NT2/D1 (cell line): Measurements from ENCODE around the gene PAN3.

Experiments used
- DNase-seq: peaks from one replicate; pipeline ENCODE4 v3.0.0-alpha.2; 2011; ENCODE audit warnings: low read depth, low spot score
- H3K27me3 ChIP-seq: 2 replicates; pipeline ENCODE4 v1.6.0; 2011; ENCODE audit warnings: mild to moderate bottlenecking; ENCODE audit not compliant: insufficient read length, insufficient read depth
- H3K36me3 ChIP-seq: 2 replicates; pipeline ENCODE4 v1.6.1; 2011; ENCODE audit warnings: mild to moderate bottlenecking, low read length, mixed read lengths; ENCODE audit not compliant: insufficient read depth, insufficient read length
- H3K4me1 ChIP-seq: 2 replicates; pipeline ENCODE4 v1.5.1; 2011; ENCODE audit not compliant: insufficient read depth, insufficient read length
- H3K4me3 ChIP-seq: 2 replicates; pipeline ENCODE4 v1.5.1; 2011; ENCODE audit warnings: low read depth; ENCODE audit not compliant: insufficient read length
- H3K9ac ChIP-seq: 2 replicates; pipeline ENCODE4 v1.6.0; 2011; ENCODE audit warnings: low read depth; ENCODE audit not compliant: insufficient read length
- H3K9me3 ChIP-seq: 2 replicates; pipeline ENCODE4 v1.5.1; 2011; ENCODE audit warnings: mild to moderate bottlenecking, low read length; ENCODE audit not compliant: insufficient read depth
- SUZ12 ChIP-seq: IDR thresholded peaks from 2 replicates; pipeline ENCODE4 v1.6.1; 2011; ENCODE audit not compliant: insufficient read length, insufficient read depth; ENCODE audit errors: extremely low read depth
- YY1 ChIP-seq: IDR thresholded peaks from 2 replicates; pipeline ENCODE4 v1.6.1; 2011; ENCODE audit not compliant: insufficient read length, insufficient read depth
- ZNF274 ChIP-seq: IDR thresholded peaks from 2 replicates; pipeline ENCODE4 v1.6.1; 2011; ENCODE audit warnings: mild to moderate bottlenecking, low read depth, low read length

The PAN3 gene

GRCh38 chr13:28220166-28220565 lies 81.8 kb downstream of the PAN3 start:
- TF ChIP-seq SUZ12, result no peak
- H3K27me3 ChIP-seq, result no peaks in the 10 kb centered on the region
- H3K4me3 ChIP-seq, result no peak overlapping the region
- no peak for DNase-seq
- no peaks in the 10 kb centered on the region for H3K9me3 ChIP-seq
- H3K36me3 ChIP-seq, result peaks cover 9% of the 10 kb centered on the region
- H3K4me1 ChIP-seq, result no peaks in the 10 kb centered on the region
- H3K9ac ChIP-seq, result no peak overlapping the region

GRCh38 chr13:28229522-28230411 lies 91.4 kb downstream of the PAN3 start:
- Histone ChIP-seq H3K9me3 (no peaks in the 10 kb centered on the region), H3K9ac (no peak overlapping the region), H3K4me1 (no peaks in the 10 kb centered on the region), H3K36me3 (peaks cover 4% of the 10 kb centered on the region), H3K27me3 (no peaks in the 10 kb centered on the region), H3K4me3 (no peak overlapping the region)
- DNase-seq, result no peak
- TF ChIP-seq SUZ12 (no peak), YY1 (no peak)

GRCh38 chr13:28231642-28232041 lies 93.3 kb downstream of the PAN3 start:
- Histone ChIP-seq H3K36me3 (peaks cover 4% of the 10 kb centered on the region), H3K9ac (no peak overlapping the region)
- TF ChIP-seq YY1, result no peak
- no peak for TF ChIP-seq SUZ12
- no peak for TF ChIP-seq ZNF274

GRCh38 chr13:28237944-28238343 lies 99.6 kb downstream of the PAN3 start:
- H3K4me3 ChIP-seq, result no peak overlapping the region
- H3K9me3 ChIP-seq, result no peaks in the 10 kb centered on the region
- H3K9ac ChIP-seq, result no peak overlapping the region
- no peaks in the 10 kb centered on the region for H3K27me3 ChIP-seq
- TF ChIP-seq SUZ12 (no peak), YY1 (no peak), ZNF274 (no peak)
- peaks cover 6% of the 10 kb centered on the region for H3K36me3 ChIP-seq
- DNase-seq, result no peak
- no peaks in the 10 kb centered on the region for H3K4me1 ChIP-seq

More at GRCh38 chr13:28231642-28232041, 93.3 kb downstream of the PAN3 start:
- H3K9me3 ChIP-seq, result no peaks in the 10 kb centered on the region
- no peak overlapping the region for H3K4me3 ChIP-seq
- no peaks in the 10 kb centered on the region for H3K4me1 ChIP-seq
- H3K27me3 ChIP-seq, result no peaks in the 10 kb centered on the region
- no peak for DNase-seq

GRCh38 chr13:28239374-28239773 lies 101.0 kb downstream of the PAN3 start:
- Histone ChIP-seq H3K9me3 (no peaks in the 10 kb centered on the region), H3K9ac (no peak overlapping the region), H3K36me3 (peaks cover 11% of the 10 kb centered on the region), H3K27me3 (no peaks in the 10 kb centered on the region), H3K4me3 (no peak overlapping the region), H3K4me1 (no peaks in the 10 kb centered on the region)
- DNase-seq, result no peak
- TF ChIP-seq SUZ12 (no peak), YY1 (no peak), ZNF274 (no peak)

GRCh38 chr13:28245465-28245864 lies 107.1 kb downstream of the PAN3 start:
- H3K4me1 ChIP-seq, result no peaks in the 10 kb centered on the region
- H3K36me3 ChIP-seq, result peaks cover 8% of the 10 kb centered on the region
- no peak for DNase-seq

GRCh38 chr13:28246891-28247290 lies 108.5 kb downstream of the PAN3 start:
- H3K9ac ChIP-seq, result no peak overlapping the region
- H3K27me3 ChIP-seq, result no peaks in the 10 kb centered on the region
- H3K36me3 ChIP-seq, result peaks cover 4% of the 10 kb centered on the region
- no peak for TF ChIP-seq YY1
- no peak for TF ChIP-seq ZNF274
- TF ChIP-seq SUZ12, result no peak
- H3K4me3 ChIP-seq, result no peak overlapping the region
- no peaks in the 10 kb centered on the region for H3K4me1 ChIP-seq
- no peak for DNase-seq
- H3K9me3 ChIP-seq, result no peaks in the 10 kb centered on the region

More at GRCh38 chr13:28245465-28245864, 107.1 kb downstream of the PAN3 start:
- H3K9ac ChIP-seq, result no peak overlapping the region
- H3K9me3 ChIP-seq, result no peaks in the 10 kb centered on the region
- H3K27me3 ChIP-seq, result no peaks in the 10 kb centered on the region
- no peak overlapping the region for H3K4me3 ChIP-seq
- TF ChIP-seq SUZ12 (no peak), ZNF274 (no peak), YY1 (no peak)
